ENCODE data around the gene HCN2. TPM values are rescaled to one million over a fixed set of nuclear protein-coding genes. Genes with fewer than 3 reads are reported as not detected.

The HCN2 gene
- total and polyA plus RNA-seq, 2 of the 13 experiments (the other 11 are each of a cell fraction or from before 2014, with no cell fraction given): 0.01 TPM; not detected in 1

DNA sequence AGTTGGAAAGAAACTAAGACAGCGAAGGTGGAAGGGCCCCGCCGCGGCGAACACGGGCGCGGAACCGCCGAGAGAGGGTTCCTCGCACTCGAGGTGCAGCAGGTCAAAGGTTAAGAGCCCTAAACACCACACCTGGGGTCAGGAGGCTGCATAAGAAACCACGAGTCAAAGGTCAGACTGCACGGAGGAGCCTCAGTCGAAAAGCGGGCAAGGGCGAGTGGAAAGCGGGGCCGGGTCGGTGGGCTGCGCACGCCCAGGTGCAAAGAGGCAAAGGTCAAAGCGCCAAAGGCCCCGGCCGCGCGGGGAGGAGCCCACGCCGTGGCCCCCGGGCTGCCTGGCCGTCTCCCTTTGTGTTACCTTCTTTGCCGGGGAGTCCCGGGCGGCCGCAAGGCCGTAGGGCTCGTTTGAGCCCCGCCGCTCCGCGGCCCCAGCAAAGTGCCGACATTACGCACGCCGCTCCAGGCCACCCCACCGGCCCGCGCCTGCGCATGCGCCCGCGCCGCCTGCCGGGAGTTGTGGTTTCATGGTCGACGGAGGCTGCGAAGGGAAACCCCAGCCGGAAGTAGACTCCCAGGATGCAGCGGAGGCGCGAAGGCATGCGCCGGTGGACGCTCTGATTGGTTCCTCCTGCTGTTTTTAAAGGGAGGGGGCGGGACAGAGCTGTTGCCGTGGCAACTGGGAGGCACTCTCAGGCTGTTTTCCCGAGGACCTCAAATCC, 43.5 kb downstream of the HCN2 start, which contains the start of gene POLRMT (continued):
- TF ChIP-seq, protein P1, sequence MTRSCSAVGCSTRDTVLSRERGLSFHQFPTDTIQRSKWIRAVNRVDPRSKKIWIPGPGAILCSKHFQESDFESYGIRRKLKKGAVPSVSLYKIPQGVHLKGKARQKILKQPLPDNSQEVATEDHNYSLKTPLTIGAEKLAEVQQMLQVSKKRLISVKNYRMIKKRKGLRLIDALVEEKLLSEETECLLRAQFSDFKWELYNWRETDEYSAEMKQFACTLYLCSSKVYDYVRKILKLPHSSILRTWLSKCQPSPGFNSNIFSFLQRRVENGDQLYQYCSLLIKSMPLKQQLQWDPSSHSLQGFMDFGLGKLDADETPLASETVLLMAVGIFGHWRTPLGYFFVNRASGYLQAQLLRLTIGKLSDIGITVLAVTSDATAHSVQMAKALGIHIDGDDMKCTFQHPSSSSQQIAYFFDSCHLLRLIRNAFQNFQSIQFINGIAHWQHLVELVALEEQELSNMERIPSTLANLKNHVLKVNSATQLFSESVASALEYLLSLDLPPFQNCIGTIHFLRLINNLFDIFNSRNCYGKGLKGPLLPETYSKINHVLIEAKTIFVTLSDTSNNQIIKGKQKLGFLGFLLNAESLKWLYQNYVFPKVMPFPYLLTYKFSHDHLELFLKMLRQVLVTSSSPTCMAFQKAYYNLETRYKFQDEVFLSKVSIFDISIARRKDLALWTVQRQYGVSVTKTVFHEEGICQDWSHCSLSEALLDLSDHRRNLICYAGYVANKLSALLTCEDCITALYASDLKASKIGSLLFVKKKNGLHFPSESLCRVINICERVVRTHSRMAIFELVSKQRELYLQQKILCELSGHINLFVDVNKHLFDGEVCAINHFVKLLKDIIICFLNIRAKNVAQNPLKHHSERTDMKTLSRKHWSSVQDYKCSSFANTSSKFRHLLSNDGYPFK (CRISPR knock-in tag; IDR thresholded peaks at IDR 0.05; ENCODE audit: borderline replicate concordance): no peak
- TF ChIP-seq MYC (CRISPR knock-in tag; IDR thresholded peaks at IDR 0.05; ENCODE audit: borderline replicate concordance): peak; percentile 68
- TF ChIP-seq, protein P2, sequence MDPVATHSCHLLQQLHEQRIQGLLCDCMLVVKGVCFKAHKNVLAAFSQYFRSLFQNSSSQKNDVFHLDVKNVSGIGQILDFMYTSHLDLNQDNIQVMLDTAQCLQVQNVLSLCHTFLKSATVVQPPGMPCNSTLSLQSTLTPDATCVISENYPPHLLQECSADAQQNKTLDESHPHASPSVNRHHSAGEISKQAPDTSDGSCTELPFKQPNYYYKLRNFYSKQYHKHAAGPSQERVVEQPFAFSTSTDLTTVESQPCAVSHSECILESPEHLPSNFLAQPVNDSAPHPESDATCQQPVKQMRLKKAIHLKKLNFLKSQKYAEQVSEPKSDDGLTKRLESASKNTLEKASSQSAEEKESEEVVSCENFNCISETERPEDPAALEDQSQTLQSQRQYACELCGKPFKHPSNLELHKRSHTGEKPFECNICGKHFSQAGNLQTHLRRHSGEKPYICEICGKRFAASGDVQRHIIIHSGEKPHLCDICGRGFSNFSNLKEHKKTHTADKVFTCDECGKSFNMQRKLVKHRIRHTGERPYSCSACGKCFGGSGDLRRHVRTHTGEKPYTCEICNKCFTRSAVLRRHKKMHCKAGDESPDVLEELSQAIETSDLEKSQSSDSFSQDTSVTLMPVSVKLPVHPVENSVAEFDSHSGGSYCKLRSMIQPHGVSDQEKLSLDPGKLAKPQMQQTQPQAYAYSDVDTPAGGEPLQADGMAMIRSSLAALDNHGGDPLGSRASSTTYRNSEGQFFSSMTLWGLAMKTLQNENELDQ (CRISPR knock-in tag; IDR thresholded peaks at IDR 0.05; ENCODE audit: borderline replicate concordance): no peak
- peak; percentile 97 for TF ChIP-seq RBM22 (optimal IDR thresholded peaks at IDR 0.05; ENCODE audit: low read length)
- TF ChIP-seq ZNF234 (CRISPR knock-in tag; conservative IDR thresholded peaks at IDR 0.05): no peak
- TF ChIP-seq, protein P3, sequence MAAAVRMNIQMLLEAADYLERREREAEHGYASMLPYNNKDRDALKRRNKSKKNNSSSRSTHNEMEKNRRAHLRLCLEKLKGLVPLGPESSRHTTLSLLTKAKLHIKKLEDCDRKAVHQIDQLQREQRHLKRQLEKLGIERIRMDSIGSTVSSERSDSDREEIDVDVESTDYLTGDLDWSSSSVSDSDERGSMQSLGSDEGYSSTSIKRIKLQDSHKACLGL (CRISPR knock-in tag; IDR thresholded peaks at IDR 0.05): peak; percentile 38; the same call in 1 of the 2 replicates
- no peak; the same call in 1 of the 2 replicates for TF ChIP-seq NRL (CRISPR knock-in tag; IDR thresholded peaks at IDR 0.05; ENCODE audit: borderline replicate concordance)
- no peak for TF ChIP-seq ZFYVE20 (CRISPR knock-in tag; IDR thresholded peaks at IDR 0.05; ENCODE audit: borderline replicate concordance, low read depth)
- TF ChIP-seq ZNF256 (CRISPR knock-in tag; conservative IDR thresholded peaks at IDR 0.05): 0 out of 2 replicates have a peak, but pooled peaks have one; percentile 53
- TF ChIP-seq ZNF260 (CRISPR knock-in tag; IDR thresholded peaks at IDR 0.05; ENCODE audit: borderline replicate concordance, low read depth): no peak
- TF ChIP-seq, protein P4, sequence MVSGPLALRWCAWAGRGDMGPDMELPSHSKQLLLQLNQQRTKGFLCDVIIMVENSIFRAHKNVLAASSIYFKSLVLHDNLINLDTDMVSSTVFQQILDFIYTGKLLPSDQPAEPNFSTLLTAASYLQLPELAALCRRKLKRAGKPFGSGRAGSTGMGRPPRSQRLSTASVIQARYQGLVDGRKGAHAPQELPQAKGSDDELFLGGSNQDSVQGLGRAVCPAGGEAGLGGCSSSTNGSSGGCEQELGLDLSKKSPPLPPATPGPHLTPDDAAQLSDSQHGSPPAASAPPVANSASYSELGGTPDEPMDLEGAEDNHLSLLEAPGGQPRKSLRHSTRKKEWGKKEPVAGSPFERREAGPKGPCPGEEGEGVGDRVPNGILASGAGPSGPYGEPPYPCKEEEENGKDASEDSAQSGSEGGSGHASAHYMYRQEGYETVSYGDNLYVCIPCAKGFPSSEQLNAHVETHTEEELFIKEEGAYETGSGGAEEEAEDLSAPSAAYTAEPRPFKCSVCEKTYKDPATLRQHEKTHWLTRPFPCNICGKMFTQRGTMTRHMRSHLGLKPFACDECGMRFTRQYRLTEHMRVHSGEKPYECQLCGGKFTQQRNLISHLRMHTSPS (CRISPR knock-in tag; IDR thresholded peaks at IDR 0.05; ENCODE audit: low read depth): no peak
- no peak for TF ChIP-seq HMG20A (CRISPR knock-in tag; IDR thresholded peaks at IDR 0.05; ENCODE audit: borderline replicate concordance)
- TF ChIP-seq ZSCAN12 (CRISPR knock-in tag; IDR thresholded peaks at IDR 0.05): 0 out of 2 replicates have a peak, but pooled peaks have one; percentile 27
- no peak for TF ChIP-seq NFIB (CRISPR knock-in tag; IDR thresholded peaks at IDR 0.05; ENCODE audit: borderline replicate concordance)
- TF ChIP-seq ATAD3A (CRISPR knock-in tag; IDR thresholded peaks at IDR 0.05): no peak

Measured in HepG2 (cell line).